B cell (primary cell): ENCODE results near the gene RPTOR. TPM values are rescaled to one million over a fixed set of nuclear protein-coding genes. Genes with fewer than 3 reads are reported as not detected.

ENCODE experiments used
- ATAC-seq: fragments of 200-7000 bp; cut with Tn5 transposase; one replicate; pipeline ENCODE4 v1.10.0; 2021; ENCODE audit warnings: low read depth, mild to moderate bottlenecking, moderate number of reproducible peaks, moderate library complexity
- CTCF ChIA-PET: fragments of 350-600 bp; sonication (Branson Sonifier 250); formaldehyde crosslinking; loops from one replicate; lab custom pipeline; 2021; ENCODE audit warnings: antibody characterized with exemption, inconsistent platforms; lab: Charles Lee
- POLR2A ChIA-PET: fragments of 350-600 bp; sonication (Branson Sonifier 250); formaldehyde crosslinking; loops from one replicate; lab custom pipeline; 2021; ENCODE audit warnings: antibody characterized with exemption; lab: Charles Lee
- DNase-seq: peaks from one replicate; pipeline ENCODE4 v3.0.0; 2013
- H2AFZ ChIP-seq: 2 replicates; pipeline ENCODE4 v1.6.1; 2012; ENCODE audit warnings: mild to moderate bottlenecking, low read depth, low read length; ENCODE audit not compliant: insufficient read depth, poor library complexity, severe bottlenecking
- H3K27ac ChIP-seq, 2 donors: 1 replicate in 1 of 2; 2 replicates in 1 of 2; pipeline ENCODE4 v1.5.1; 2012 to 2013; ENCODE audit warnings: low read length in 2 of 2, mild to moderate bottlenecking in 2 of 2, moderate library complexity in 1 of 2
- H3K27me3 ChIP-seq, 4 experiments: fragments of 200-600 bp in 1 of 4; sonication (generic) in 1 of 4; replicated peaks in 1 of 4; 1 replicate in 2 of 4; 2 replicates in 2 of 4; pipeline versions ENCODE4 v1.6.1 to v1.7.0; 2013 to 2016; ENCODE audit warnings: low read length in 3 of 4, mild to moderate bottlenecking in 2 of 4, mixed read lengths in 1 of 4, moderate library complexity in 1 of 4; ENCODE audit not compliant: insufficient read depth in 4 of 4, control insufficient read depth in 3 of 4; ENCODE audit errors: control extremely low read depth in 1 of 4
- H3K36me3 ChIP-seq, 2 experiments: replicated peaks in 1 of 2; 1 replicate in 1 of 2; 2 replicates in 1 of 2; pipeline versions ENCODE4 v1.6.1 to v1.7.1; 2013; ENCODE audit warnings: low read length in 1 of 2; ENCODE audit not compliant: insufficient read depth in 2 of 2, control insufficient read depth in 1 of 2; ENCODE audit errors: control extremely low read depth in 1 of 2, extremely low read depth in 1 of 2
- H3K4me1 ChIP-seq, 2 donors: fragments of 200-600 bp in 1 of 2; sonication (generic) in 1 of 2; 1 replicate in 1 of 2; 2 replicates in 1 of 2; pipeline versions ENCODE4 v1.5.1 to v1.6.1; 2013 to 2017; ENCODE audit warnings: low read length in 2 of 2; ENCODE audit not compliant: control insufficient read depth in 2 of 2, insufficient read depth in 2 of 2
- H3K4me2 ChIP-seq: replicated peaks from 2 replicates; pipeline ENCODE3; 2012; ENCODE audit warnings: mild to moderate bottlenecking, low read depth, low read length; ENCODE audit not compliant: poor library complexity, severe bottlenecking
- H3K4me3 ChIP-seq, 5 experiments: fragments of 200-600 bp in 1 of 5; sonication (generic) in 1 of 5; 1 replicate in 3 of 5; 2 replicates in 2 of 5; pipeline versions ENCODE4 v1.5.1 to v1.7.0; 2011 to 2016; ENCODE audit warnings: low read length in 4 of 5, mild to moderate bottlenecking in 4 of 5, low read depth in 2 of 5, control low read depth in 1 of 5, moderate library complexity in 1 of 5; ENCODE audit not compliant: insufficient read depth in 1 of 5; ENCODE audit errors: control extremely low read depth in 1 of 5, extremely low read depth in 1 of 5
- H3K79me2 ChIP-seq: fragments of 200-600 bp; sonication (generic); one replicate; pipeline ENCODE4 v1.6.0; 2016; ENCODE audit warnings: low read length; ENCODE audit not compliant: control insufficient read depth, insufficient read depth
- H3K9ac ChIP-seq: fragments of 200-600 bp; sonication (generic); 2 replicates; pipeline ENCODE4 v1.6.1; 2017; ENCODE audit warnings: mild to moderate bottlenecking, low read length, moderate library complexity
- H3K9me3 ChIP-seq, 3 donors: one replicate each; pipeline versions ENCODE4 v1.6.1 to v1.7.1; 2013; ENCODE audit warnings: low read length in 2 of 3; ENCODE audit not compliant: control insufficient read depth in 2 of 3, insufficient read depth in 1 of 3; ENCODE audit errors: control extremely low read depth in 1 of 3
- H4K20me1 ChIP-seq: 2 replicates; pipeline ENCODE4 v1.6.0; 2012; ENCODE audit warnings: mild to moderate bottlenecking, low read length; ENCODE audit not compliant: insufficient read depth, control insufficient read depth, poor library complexity, severe bottlenecking
- H3K27ac Mint-ChIP-seq: one replicate; pipeline ENCODE4 v1.8.0; 2021; ENCODE audit warnings: mixed read lengths
- H3K27me3 Mint-ChIP-seq: one replicate; pipeline ENCODE4 v1.8.0; 2021; ENCODE audit warnings: mixed read lengths
- H3K4me1 Mint-ChIP-seq: one replicate; pipeline ENCODE4 v1.8.0; 2021; ENCODE audit warnings: mixed read lengths
- H3K4me3 Mint-ChIP-seq: one replicate; pipeline ENCODE4 v1.8.0; 2021; ENCODE audit warnings: mixed read lengths
- H3K9me3 Mint-ChIP-seq: one replicate; pipeline ENCODE4 v1.8.0; 2022; ENCODE audit warnings: mixed read lengths; ENCODE audit not compliant: insufficient read depth
- CTCF ChIP-seq: fragments of 200-600 bp; IDR thresholded peaks from one replicate; pipeline ENCODE4 v1.8.0; 2022; ENCODE audit warnings: antibody characterized with exemption, mild to moderate bottlenecking
- EZH2 ChIP-seq: IDR thresholded peaks from 2 replicates; pipeline ENCODE4 v1.6.1; 2012; ENCODE audit warnings: borderline replicate concordance, low read depth, mild to moderate bottlenecking, moderate library complexity, low read length; ENCODE audit not compliant: insufficient read depth, poor library complexity, severe bottlenecking
- WGBS: methylation state at CpG from one replicate; pipeline ENCODE4 v1.1.5; 2013; ENCODE audit warnings: missing lambda C conversion rate; ENCODE audit not compliant: insufficient coverage; 5-methylcytosine and 5-hydroxymethylcytosine counted together
- intact Hi-C: fragments of 100-400 bp; cut with micrococcal nuclease; formaldehyde crosslinking; loops from one replicate; pipeline ENCODE4 v1.10.0; 2022
- polyA plus RNA-seq: library from polyadenylated mRNA; depleted of rRNA; stranded (reverse); fragments of >200 nt; gene quantifications from 2 replicates; pipeline ENCODE4 v1.2.3, GENCODE V29; 2012
- total RNA-seq, 2 donors: library from RNA; stranded (reverse); fragments of 120-200 nt in 1 of 2; gene quantifications; 1 replicate in 1 of 2; 2 replicates in 1 of 2; pipeline versions ENCODE4 v1.2.3 to v1.2.4, GENCODE V29; 2013 to 2022

The RPTOR gene
- total and polyA plus RNA-seq, 2 donors (not counting 1 experiment from before 2014, with no cell fraction given): 13.4 to 58.8 TPM

- TF ChIP-seq EZH2 (no peak), CTCF (no peak)
Measured at GRCh38 chr17:80518392-80518791, 26.2 kb upstream of the RPTOR start.

GRCh38 chr17:80519091-80519781 is 25.4 kb upstream of the RPTOR start:
- Histone ChIP-seq H3K9ac (no peak overlapping the region), H2AFZ (no peak overlapping the region), H3K36me3 (no peaks in the 10 kb centered on the region), H4K20me1 (no peaks in the 10 kb centered on the region), H3K4me1 (no peaks in the 10 kb centered on the region), H3K4me3 (no peak overlapping the region), H3K79me2 (no peaks in the 10 kb centered on the region), H3K27ac (no peak overlapping the region), H3K27me3 (peaks cover 0 to 10% (median under 1%) of the 10 kb centered on the region in 4 experiments), H3K4me2 (no peak overlapping the region), H3K9me3 (peaks cover 0 to 5% (median 0%) of the 10 kb centered on the region in 3 donors)
- ChIA-PET CTCF (interaction anchor here (1.6 kb wide), 1 partner anchor 11 kb away, joined by 3 read pairs; no protein-coding TSS in a partner anchor), POLR2A (no interaction called here)
- no peaks in the 10 kb centered on the region for H3K4me1 Mint-ChIP-seq
- no peak overlapping the region for H3K27ac Mint-ChIP-seq
- TF ChIP-seq EZH2 (no peak), CTCF (no peak)
- DNase-seq (no peak), ATAC-seq (no peak)
- H3K4me3 Mint-ChIP-seq: no peak overlapping the region
- WGBS: 32% methylated on average over 4 of the region's 7 CpGs
- H3K9me3 Mint-ChIP-seq: no peaks in the 10 kb centered on the region
- peaks cover 24% of the 10 kb centered on the region for H3K27me3 Mint-ChIP-seq
- intact Hi-C loops: no loop called here

More at GRCh38 chr17:80518392-80518791, 26.2 kb upstream of the RPTOR start:
- Histone ChIP-seq H3K9me3 (peaks cover 0 to 5% (median 0%) of the 10 kb centered on the region in 3 donors), H3K4me3 (no peak overlapping the region), H3K27me3 (peaks cover 0 to 10% (median under 1%) of the 10 kb centered on the region in 4 experiments), H3K36me3 (no peaks in the 10 kb centered on the region), H3K4me1 (no peaks in the 10 kb centered on the region), H3K27ac (no peak overlapping the region), H4K20me1 (no peaks in the 10 kb centered on the region), H2AFZ (no peak overlapping the region), H3K79me2 (no peaks in the 10 kb centered on the region), H3K4me2 (no peak overlapping the region), H3K9ac (no peak overlapping the region)
- Mint-ChIP-seq H3K4me1 (no peaks in the 10 kb centered on the region), H3K27ac (no peak overlapping the region), H3K9me3 (no peaks in the 10 kb centered on the region), H3K27me3 (peaks cover 23% of the 10 kb centered on the region), H3K4me3 (no peak overlapping the region)
- DNase-seq (no peak), ATAC-seq (no peak)
- WGBS: 69% methylated on average over 1 of the region's 1 CpG
- intact Hi-C loops: no loop called here
- ChIA-PET CTCF (interaction anchor here (1.6 kb wide), 1 partner anchor 10 kb away, joined by 3 read pairs; no protein-coding TSS in a partner anchor), POLR2A (no interaction called here)
